ENCODE data around the gene KLHL14.
"Not testable (repeated sequence)": the region's sequence is repeated elsewhere in the genome, so short reads cannot be mapped to it uniquely, and the experiment has no call there.

KLHL14 gene, protein sequence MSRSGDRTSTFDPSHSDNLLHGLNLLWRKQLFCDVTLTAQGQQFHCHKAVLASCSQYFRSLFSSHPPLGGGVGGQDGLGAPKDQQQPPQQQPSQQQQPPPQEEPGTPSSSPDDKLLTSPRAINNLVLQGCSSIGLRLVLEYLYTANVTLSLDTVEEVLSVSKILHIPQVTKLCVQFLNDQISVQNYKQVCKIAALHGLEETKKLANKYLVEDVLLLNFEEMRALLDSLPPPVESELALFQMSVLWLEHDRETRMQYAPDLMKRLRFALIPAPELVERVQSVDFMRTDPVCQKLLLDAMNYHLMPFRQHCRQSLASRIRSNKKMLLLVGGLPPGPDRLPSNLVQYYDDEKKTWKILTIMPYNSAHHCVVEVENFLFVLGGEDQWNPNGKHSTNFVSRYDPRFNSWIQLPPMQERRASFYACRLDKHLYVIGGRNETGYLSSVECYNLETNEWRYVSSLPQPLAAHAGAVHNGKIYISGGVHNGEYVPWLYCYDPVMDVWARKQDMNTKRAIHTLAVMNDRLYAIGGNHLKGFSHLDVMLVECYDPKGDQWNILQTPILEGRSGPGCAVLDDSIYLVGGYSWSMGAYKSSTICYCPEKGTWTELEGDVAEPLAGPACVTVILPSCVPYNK

GRCh38 chr18:32772581-32773381, at the start of gene KLHL14:
Gene KLHL14, minus strand, starts transcription at chr18:32773023. Its CDS starts 2,432 bp downstream, at chr18:32770591.
- DNase-seq (ENCODE audit: extremely low read depth in 1 of 2, low read depth in 1 of 2) = no peak

DNA sequence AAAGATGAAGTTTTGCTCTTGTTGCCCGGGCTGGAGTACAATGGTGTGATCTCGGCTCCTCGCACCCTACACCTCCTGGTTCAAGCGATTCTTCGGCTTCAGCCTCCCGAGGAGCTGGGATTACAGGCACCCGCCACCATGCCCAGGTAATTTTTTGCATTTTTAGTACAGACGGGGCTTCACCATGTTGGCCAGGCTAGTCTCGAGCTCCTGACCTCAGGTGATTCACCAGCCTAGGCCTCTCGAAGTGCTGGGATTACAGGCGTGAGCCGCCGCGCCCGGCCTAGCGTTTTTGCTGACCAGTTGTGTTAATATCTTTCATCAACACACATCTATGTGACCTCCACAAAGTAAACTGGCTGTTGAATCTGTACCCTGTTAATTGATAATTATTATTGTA, 49.4 kb upstream of the KLHL14 start:
- no peak for DNase-seq (ENCODE audit: extremely low read depth in 1 of 2, low read depth in 1 of 2)

GRCh38 chr18:32815881-32816280, 43.1 kb upstream of the KLHL14 start:
- DNase-seq (ENCODE audit: extremely low read depth in 1 of 2, low read depth in 1 of 2) = no peak

DNA sequence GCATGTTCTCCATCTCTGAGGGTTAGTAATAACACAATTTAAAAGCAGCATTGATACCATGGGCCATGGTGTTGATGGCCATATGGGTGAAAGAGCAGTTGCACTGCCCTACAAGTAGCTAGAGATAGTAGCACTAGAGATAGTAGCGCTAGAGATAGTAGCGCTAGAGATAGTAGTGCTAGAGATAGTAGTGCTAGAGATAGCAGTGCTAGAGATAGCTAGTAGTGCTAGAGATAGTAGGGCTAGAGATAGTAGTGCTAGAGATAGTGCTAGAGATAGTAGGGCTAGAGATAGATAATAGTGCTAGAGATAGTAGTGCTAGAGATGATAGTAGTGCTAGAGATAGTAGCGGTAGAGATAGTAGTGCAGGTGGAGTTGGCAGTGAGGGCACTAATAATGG, 39.5 kb upstream of the KLHL14 start:
- DNase-seq (ENCODE audit: extremely low read depth in 1 of 2, low read depth in 1 of 2) = no peak

GRCh38 chr18:32810314-32810713, 37.5 kb upstream of the KLHL14 start:
- no peak for DNase-seq (ENCODE audit: extremely low read depth in 1 of 2, low read depth in 1 of 2)

DNA sequence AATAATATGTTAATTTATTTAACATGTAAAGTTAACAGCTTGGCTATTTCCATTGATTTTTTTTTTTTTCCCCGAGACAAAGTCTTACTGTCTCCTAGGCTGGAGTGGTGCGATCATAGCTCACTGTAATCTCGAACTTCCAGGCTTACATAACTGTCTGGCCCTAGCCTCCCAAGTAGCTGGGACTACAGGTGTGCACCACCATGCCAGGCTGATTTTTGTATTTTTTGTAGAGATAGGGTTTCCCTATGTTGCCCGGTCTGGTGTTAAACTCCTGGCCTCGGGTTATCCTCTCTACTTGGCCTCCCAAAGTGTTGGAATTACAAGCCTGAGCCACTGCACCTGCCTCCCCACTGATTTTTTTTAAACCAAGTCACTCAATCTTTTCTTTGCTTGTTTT, 32.5 kb upstream of the KLHL14 start:
- DNase-seq (ENCODE audit: extremely low read depth in 1 of 2, low read depth in 1 of 2) = no peak

DNA sequence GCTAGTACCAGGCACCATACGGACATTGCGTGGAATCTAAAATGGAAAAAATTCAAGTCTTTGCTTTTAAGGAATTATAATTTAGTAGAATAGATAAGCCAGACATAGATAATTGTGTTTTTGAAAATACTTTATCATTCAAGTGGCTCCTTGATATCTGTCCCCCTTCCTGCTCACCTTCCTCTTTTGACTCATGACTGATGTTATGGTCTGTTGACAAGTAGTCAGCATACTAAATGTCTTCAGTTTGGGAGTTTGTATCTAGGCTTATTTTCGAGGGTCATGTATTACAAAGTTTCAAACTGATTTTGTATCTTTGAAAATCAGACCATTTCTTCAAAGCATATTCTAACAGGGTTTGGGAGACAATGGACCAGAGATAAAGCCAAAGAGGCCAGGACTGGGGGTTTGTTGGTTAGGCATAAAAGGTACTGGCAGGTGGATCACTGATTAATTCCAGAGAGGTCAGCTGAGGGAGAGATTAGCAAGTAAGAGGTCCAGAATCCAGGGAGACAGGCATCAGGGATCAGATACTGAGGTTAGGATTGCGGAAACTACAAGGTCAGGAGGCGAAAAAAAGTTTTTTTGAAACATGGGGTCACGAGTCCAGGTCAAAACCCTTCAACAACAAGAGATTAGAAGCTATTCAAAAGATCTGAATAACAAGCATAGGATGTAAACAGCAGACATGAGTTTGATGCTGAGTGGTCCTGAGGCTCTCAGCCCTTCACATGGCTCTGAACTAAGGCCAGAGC, 31.5 kb upstream of the KLHL14 start:
- no peak for DNase-seq (ENCODE audit: extremely low read depth in 1 of 2, low read depth in 1 of 2)

DNA sequence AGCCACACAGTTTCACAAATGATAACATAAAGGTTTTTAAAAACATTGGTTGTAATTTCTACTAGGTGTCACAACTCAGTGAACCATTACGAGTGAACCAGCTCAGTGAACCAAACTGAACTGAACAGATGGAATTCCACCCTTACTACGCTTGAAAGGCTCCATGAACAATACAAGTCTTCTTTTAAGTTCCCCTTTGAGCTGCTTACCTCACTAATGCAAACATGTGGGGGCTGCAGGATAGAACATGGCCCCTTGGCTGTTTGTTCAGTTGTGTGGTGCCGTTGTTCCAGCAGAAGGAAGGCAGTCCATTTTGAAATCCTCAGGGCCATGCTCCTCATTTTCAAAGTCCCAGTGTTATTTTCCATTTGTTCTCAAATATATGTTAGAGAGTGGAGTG, 30.7 kb upstream of the KLHL14 start:
- DNase-seq (ENCODE audit: extremely low read depth in 1 of 2, low read depth in 1 of 2) = no peak

- DNase-seq (ENCODE audit: extremely low read depth in 1 of 2, low read depth in 1 of 2) = no peak
Measured at GRCh38 chr18:32802591-32803451, 30.0 kb upstream of the KLHL14 start.

- DNase-seq (ENCODE audit: extremely low read depth in 1 of 2, low read depth in 1 of 2) = no peak
Measured at GRCh38 chr18:32801228-32801627, 28.4 kb upstream of the KLHL14 start.

DNA sequence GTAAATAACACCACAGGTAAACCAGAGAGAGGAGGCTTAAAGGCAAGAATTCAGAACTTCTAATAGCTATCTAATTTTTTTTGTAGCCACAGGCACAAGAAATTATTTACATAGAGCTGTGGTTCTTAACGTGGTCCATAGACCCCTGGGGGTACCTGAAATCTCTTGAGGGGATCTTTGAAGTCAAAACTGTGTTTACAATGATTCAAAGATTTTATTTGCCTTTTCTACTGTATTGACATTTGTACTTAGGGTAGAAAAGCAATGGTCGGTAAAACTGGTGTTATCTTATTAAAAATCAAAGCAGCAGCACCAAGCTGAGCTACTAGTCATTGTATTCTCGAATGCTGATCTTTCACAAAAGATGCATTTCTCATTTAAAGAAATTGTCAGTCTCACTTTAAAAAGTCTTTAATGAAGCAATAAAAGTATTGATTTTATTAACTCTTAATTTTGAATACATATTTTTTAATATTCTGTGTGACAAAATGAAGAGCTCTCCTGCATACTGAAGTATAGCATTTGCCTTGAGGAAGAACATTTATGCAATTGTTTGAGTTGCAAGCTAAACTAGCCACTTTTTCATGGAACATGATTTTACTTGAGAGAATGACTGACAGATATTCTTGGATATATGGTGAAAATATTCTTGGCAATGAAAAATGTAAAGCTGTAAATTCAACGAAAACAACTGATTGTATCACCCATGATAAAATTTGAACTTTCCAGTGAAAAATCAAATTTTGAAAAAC, 25.6 kb upstream of the KLHL14 start:
- no peak for DNase-seq (ENCODE audit: extremely low read depth in 1 of 2, low read depth in 1 of 2)

GRCh38 chr18:32794667-32795066, 21.8 kb upstream of the KLHL14 start:
- not testable (repeated sequence) for DNase-seq (ENCODE audit: extremely low read depth in 1 of 2, low read depth in 1 of 2)

- no peak for DNase-seq (ENCODE audit: extremely low read depth in 1 of 2, low read depth in 1 of 2)
Measured at GRCh38 chr18:32779010-32779409, 6.2 kb upstream of the KLHL14 start.

DNA sequence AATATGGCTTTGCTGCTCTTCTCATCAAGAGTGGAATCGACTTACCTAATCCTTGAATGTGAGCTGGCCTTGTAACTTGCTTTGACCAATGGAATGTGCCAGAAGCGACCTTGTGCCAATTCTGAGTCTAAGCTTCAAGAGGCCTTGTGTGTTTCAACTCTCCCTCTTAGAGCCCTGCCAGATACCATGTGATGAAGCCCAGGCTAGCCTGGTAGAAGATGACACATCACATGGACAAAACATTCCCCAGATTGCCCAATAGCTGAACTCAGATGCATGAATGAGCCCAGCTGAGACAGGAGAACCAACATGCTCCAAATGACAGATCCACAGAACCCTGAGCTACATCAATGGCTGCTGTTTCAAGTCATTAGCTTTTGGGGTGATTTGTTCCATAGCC, 4.2 kb upstream of the KLHL14 start:
- no peak for DNase-seq (ENCODE audit: extremely low read depth in 1 of 2, low read depth in 1 of 2)

DNA sequence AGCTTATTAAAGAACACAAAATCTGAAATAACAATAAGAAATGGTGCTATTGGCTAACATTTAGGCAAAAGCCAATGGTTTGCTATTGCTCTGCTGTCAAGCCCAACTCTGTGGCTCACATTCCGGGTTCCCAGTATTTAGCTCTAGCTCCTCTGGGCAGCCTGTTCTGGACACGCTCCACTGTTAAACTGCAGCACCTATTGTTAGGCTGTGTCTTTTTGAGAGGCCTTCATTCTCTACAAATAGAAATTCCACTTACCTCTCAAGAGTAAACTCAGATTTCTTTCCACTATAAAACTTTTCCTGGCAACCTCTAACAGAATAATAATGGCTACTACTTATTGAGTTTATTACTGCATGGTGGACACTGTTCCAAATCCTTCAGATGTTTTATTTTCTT, 3.7 kb upstream of the KLHL14 start:
- no peak for DNase-seq (ENCODE audit: extremely low read depth in 1 of 2, low read depth in 1 of 2)

GRCh38 chr18:32775628-32776027, 2.8 kb upstream of the KLHL14 start:
- no peak for DNase-seq (ENCODE audit: extremely low read depth in 1 of 2, low read depth in 1 of 2)

DNA sequence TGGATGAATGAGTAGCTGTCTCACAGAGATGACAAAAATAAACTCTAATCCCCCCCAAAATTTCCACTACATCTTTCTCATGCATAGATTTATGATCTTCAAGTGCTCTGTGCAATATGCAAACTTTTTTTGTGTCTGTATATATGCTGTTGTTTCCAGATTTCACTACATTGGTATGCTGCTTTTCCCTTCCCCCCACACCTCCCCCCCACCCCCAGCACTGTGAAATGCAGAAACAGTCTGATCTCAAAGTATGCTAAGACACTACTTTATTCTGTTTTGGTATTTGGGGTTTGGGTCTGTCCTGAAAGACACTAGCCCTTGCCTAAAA, 524 bp upstream of the KLHL14 start:
- DNase-seq (ENCODE audit: extremely low read depth in 1 of 2, low read depth in 1 of 2) = no peak

DNA sequence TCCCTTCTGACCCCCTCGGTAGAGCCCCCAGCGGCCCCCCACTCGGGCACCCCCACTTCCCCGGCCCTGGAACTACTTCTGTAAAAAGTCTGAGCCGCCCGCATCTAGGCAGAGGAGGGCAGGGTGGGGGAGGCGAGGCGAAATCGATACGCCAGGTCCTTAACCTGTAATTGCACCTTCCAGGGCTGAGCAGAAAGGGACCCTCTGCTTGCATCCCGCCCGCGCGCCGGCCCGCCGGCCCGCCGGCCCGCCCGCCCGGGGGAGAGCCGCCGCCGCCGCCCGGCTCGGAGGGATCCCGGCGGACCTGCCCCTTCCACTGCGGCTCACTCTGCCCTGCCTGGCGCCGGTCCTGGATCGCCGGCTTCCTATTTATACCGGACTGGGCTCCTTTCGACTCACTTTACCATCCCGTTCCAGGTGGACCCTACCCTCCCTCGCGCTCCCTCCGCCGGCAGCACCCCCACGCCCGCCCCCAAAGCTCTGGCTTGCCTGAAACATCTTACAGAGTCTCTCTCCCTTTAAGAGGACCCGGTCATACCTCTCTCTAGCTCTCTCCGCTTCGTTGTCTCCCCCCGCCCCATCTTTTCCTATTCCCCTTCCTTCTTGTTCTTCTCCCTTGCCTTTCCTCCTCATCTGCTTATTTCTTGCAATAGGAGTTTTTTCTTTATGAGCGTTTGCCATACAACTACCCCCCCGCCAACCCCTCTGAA, 797 bp downstream of the KLHL14 start:
- DNase-seq (ENCODE audit: extremely low read depth in 1 of 2, low read depth in 1 of 2) = no peak

Data from stimulated activated CD8-positive, alpha-beta memory T cell treated with anti-CD3 and anti-CD28 coated beads, Interleukin-7, amount 100 ng/mL, for 48 hours (primary cell).